ENCODE results near the gene LBHD2.

DNA sequence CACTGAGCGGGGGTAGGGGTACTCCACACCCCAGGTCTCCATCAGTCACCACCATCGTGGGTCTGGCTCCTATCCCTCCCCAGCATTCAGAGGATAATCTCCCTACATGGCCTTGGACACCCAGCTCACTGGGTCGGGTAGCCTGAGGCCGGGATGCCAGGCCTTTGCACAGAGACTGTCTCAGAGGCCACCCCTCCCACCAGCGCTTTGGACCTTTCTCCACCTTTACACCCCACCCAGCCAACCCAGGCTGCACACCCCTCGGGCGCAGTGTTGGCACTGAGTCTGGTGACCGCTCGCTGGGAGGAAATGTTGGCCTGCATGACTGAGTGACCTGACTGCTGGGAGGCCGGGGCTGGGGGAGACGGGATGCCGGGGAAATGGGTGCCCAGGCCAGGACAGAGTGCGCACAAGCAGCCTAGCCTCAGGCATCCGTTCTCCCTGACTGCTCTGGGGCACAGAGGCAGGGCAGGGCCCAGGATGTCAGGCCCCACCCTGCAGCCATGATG lies 10.6 kb upstream of the LBHD2 start:
- TF ChIP-seq POLR2A (IDR thresholded peaks at IDR 0.05): no peak
- TF ChIP-seq, protein P1, sequence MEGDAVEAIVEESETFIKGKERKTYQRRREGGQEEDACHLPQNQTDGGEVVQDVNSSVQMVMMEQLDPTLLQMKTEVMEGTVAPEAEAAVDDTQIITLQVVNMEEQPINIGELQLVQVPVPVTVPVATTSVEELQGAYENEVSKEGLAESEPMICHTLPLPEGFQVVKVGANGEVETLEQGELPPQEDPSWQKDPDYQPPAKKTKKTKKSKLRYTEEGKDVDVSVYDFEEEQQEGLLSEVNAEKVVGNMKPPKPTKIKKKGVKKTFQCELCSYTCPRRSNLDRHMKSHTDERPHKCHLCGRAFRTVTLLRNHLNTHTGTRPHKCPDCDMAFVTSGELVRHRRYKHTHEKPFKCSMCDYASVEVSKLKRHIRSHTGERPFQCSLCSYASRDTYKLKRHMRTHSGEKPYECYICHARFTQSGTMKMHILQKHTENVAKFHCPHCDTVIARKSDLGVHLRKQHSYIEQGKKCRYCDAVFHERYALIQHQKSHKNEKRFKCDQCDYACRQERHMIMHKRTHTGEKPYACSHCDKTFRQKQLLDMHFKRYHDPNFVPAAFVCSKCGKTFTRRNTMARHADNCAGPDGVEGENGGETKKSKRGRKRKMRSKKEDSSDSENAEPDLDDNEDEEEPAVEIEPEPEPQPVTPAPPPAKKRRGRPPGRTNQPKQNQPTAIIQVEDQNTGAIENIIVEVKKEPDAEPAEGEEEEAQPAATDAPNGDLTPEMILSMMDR (IDR thresholded peaks at IDR 0.05 in 8 of 11, conservative IDR thresholded peaks at IDR 0.05 in 3 of 11): no peak
